Measurements from ENCODE around the gene SLC16A5.
"Not testable (repeated sequence)": the region's sequence is repeated elsewhere in the genome, so short reads cannot be mapped to it uniquely, and the experiment has no call there.

GRCh38 chr17:75045946-75046406, 41.8 kb upstream of the SLC16A5 start:
- TF ChIP-seq CTCF (IDR thresholded peaks at IDR 0.05; ENCODE audit: insufficient read depth, low read depth, low read length); EZH2 (IDR thresholded peaks at IDR 0.05; ENCODE audit: insufficient read depth, low read length): not testable (repeated sequence)

All from astrocyte (in vitro differentiated cells and primary cell).